Neuronal stem cell (in vitro differentiated cells): ENCODE measurements around the gene BAG2.

Experiments used
- DNase-seq: peaks from one replicate; pipeline ENCODE4 v3.0.0-alpha.2; 2013; ENCODE audit warnings: low spot score
- H2AFZ ChIP-seq: one replicate; pipeline ENCODE4 v1.6.1; 2013; ENCODE audit warnings: mild to moderate bottlenecking, low read length, inconsistent platforms
- H2AK5ac ChIP-seq: 2 replicates; pipeline ENCODE4 v1.6.1; 2013; ENCODE audit warnings: low read depth, mild to moderate bottlenecking, inconsistent platforms, low read length, moderate library complexity, mixed read lengths
- H2BK120ac ChIP-seq: 2 replicates; pipeline ENCODE4 v1.6.1; 2013; ENCODE audit warnings: low read depth, mild to moderate bottlenecking, inconsistent platforms, low read length, moderate library complexity, mixed read lengths
- H2BK12ac ChIP-seq: one replicate; pipeline ENCODE4 v1.6.1; 2013; ENCODE audit warnings: low read length, inconsistent platforms
- H2BK15ac ChIP-seq: 2 replicates; pipeline ENCODE4 v1.6.1; 2013; ENCODE audit warnings: mild to moderate bottlenecking, low read length, inconsistent platforms, mixed read lengths
- H2BK5ac ChIP-seq: one replicate; pipeline ENCODE4 v1.6.1; 2013; ENCODE audit warnings: inconsistent platforms, mild to moderate bottlenecking, low read length, moderate library complexity
- H3K14ac ChIP-seq: one replicate; pipeline ENCODE4 v1.6.1; 2013; ENCODE audit warnings: low read length, inconsistent platforms
- H3K18ac ChIP-seq: 2 replicates; pipeline ENCODE4 v1.6.1; 2013; ENCODE audit warnings: low read length, inconsistent platforms
- H3K23ac ChIP-seq: 2 replicates; pipeline ENCODE4 v1.6.1; 2013; ENCODE audit warnings: low read depth, mild to moderate bottlenecking, mixed read lengths, low read length, inconsistent platforms; ENCODE audit not compliant: poor library complexity
- H3K27ac ChIP-seq: replicated peaks from 3 replicates; pipeline ENCODE4 v1.5.1; 2013; ENCODE audit warnings: low read length, inconsistent platforms
- H3K27me3 ChIP-seq, 3 experiments: 2 replicates each; pipeline ENCODE4 v1.6.1; 2013; ENCODE audit warnings: low read length in 3 of 3, mild to moderate bottlenecking in 2 of 3, inconsistent platforms in 1 of 3, low read depth in 1 of 3, mixed read lengths in 1 of 3, moderate library complexity in 1 of 3; ENCODE audit not compliant: control insufficient read depth in 3 of 3, insufficient read depth in 3 of 3
- H3K36me3 ChIP-seq, 2 donors: replicated peaks in 1 of 2; 2 replicates each; pipeline ENCODE4 v1.6.1; 2013; ENCODE audit warnings: low read length in 2 of 2; ENCODE audit not compliant: control insufficient read depth in 2 of 2, insufficient read depth in 2 of 2
- H3K4ac ChIP-seq: 2 replicates; pipeline ENCODE4 v1.6.1; 2013; ENCODE audit warnings: inconsistent platforms, mild to moderate bottlenecking, low read length, moderate library complexity
- H3K4me1 ChIP-seq, 2 donors: 1 replicate in 1 of 2; 2 replicates in 1 of 2; pipeline ENCODE4 v1.6.1; 2013; ENCODE audit warnings: low read length in 2 of 2, low read depth in 1 of 2; ENCODE audit not compliant: control insufficient read depth in 2 of 2, insufficient read depth in 1 of 2
- H3K4me2 ChIP-seq: one replicate; pipeline ENCODE4 v1.6.1; 2013; ENCODE audit warnings: mild to moderate bottlenecking, low read length, inconsistent platforms; ENCODE audit not compliant: insufficient read depth, poor library complexity, severe bottlenecking
- H3K4me3 ChIP-seq, 2 donors: 2 replicates each; pipeline ENCODE4 v1.5.1; 2013; ENCODE audit warnings: low read length in 2 of 2, mild to moderate bottlenecking in 2 of 2, inconsistent platforms in 1 of 2, moderate library complexity in 1 of 2
- H3K79me1 ChIP-seq: one replicate; pipeline ENCODE4 v1.6.1; 2013; ENCODE audit warnings: low read depth, mild to moderate bottlenecking, inconsistent platforms, low read length, moderate library complexity
- H3K9ac ChIP-seq: one replicate; pipeline ENCODE4 v1.6.1; 2013; ENCODE audit warnings: mild to moderate bottlenecking, low read depth, low read length, inconsistent platforms; ENCODE audit not compliant: poor library complexity
- H3K9me3 ChIP-seq, 2 donors: replicated peaks in 1 of 2; 2 replicates each; pipeline versions ENCODE3 to v1.6.1; 2013; ENCODE audit warnings: low read length in 2 of 2, mild to moderate bottlenecking in 2 of 2, inconsistent platforms in 1 of 2, low read depth in 1 of 2, mixed read lengths in 1 of 2, moderate library complexity in 1 of 2; ENCODE audit not compliant: control insufficient read depth in 2 of 2, insufficient read depth in 1 of 2
- H4K8ac ChIP-seq: one replicate; pipeline ENCODE4 v1.6.1; 2013; ENCODE audit warnings: low read depth, mild to moderate bottlenecking, inconsistent platforms, low read length, moderate library complexity
- H4K91ac ChIP-seq: one replicate; pipeline ENCODE4 v1.6.1; 2013; ENCODE audit warnings: low read length, low read depth, mild to moderate bottlenecking, inconsistent platforms; ENCODE audit not compliant: poor library complexity
- WGBS, 2 donors: extraction: QIAGEN DNeasy Blood & Tissue Kit; methylation state at CpG; one replicate each; pipeline ENCODE4 v1.1.7; 2013; ENCODE audit warnings: missing lambda C conversion rate in 2 of 2, mixed read lengths in 1 of 2; ENCODE audit not compliant: insufficient read length in 2 of 2, insufficient replicate concordance in 1 of 2; ENCODE audit errors: extremely low coverage in 2 of 2; 5-methylcytosine and 5-hydroxymethylcytosine counted together

Gene BAG2

GRCh38 chr6:57141451-57142177 is 30.5 kb upstream of the BAG2 start:
- H4K91ac ChIP-seq = no peak overlapping the region
- H3K9ac ChIP-seq = no peak overlapping the region
- no peak overlapping the region for H3K4me3 ChIP-seq
- no peak overlapping the region for H3K4ac ChIP-seq
- H3K14ac ChIP-seq = no peak overlapping the region
- no peak overlapping the region for H3K27ac ChIP-seq
- H3K4me2 ChIP-seq = no peak overlapping the region
- no peak overlapping the region for H3K23ac ChIP-seq
- H2BK120ac ChIP-seq = no peak overlapping the region
- no peak overlapping the region for H2BK5ac ChIP-seq
- H3K4me1 ChIP-seq = no peaks in the 10 kb centered on the region
- H2BK15ac ChIP-seq = no peak overlapping the region
- no peak overlapping the region for H2AFZ ChIP-seq
- H3K9me3 ChIP-seq = peaks cover 0 to 13% of the 10 kb centered on the region in 2 donors
- DNase-seq = no peak
- H3K18ac ChIP-seq = no peak overlapping the region
- no CpG with 5 or more reads among the region's 4 CpGs for WGBS, 2 donors
- no peak overlapping the region for H2BK12ac ChIP-seq
- H2AK5ac ChIP-seq = no peak overlapping the region
- peaks cover 2 to 61% of the 10 kb centered on the region in 2 donors for H3K36me3 ChIP-seq
- no peaks in the 10 kb centered on the region for H3K79me1 ChIP-seq
- no peaks in the 10 kb centered on the region for H3K27me3 ChIP-seq
- H4K8ac ChIP-seq = no peak overlapping the region

- Histone ChIP-seq H3K27ac (no peak overlapping the region), H2AK5ac (no peak overlapping the region), H3K9me3 (peaks cover 0 to 13% of the 10 kb centered on the region in 2 donors), H3K23ac (no peak overlapping the region), H3K18ac (no peak overlapping the region), H3K9ac (no peak overlapping the region), H3K27me3 (no peaks in the 10 kb centered on the region), H4K91ac (no peak overlapping the region), H3K14ac (no peak overlapping the region), H2BK120ac (no peak overlapping the region), H3K4me1 (no peaks in the 10 kb centered on the region), H2AFZ (no peak overlapping the region), H3K4ac (no peak overlapping the region), H3K4me3 (no peak overlapping the region), H3K36me3 (peaks cover 5 to 60% of the 10 kb centered on the region in 2 donors), H3K4me2 (no peak overlapping the region), H3K79me1 (no peaks in the 10 kb centered on the region), H2BK15ac (no peak overlapping the region), H2BK12ac (no peak overlapping the region), H2BK5ac (no peak overlapping the region), H4K8ac (no peak overlapping the region)
- no CpG with 5 or more reads among the region's 1 CpG for WGBS, 2 donors
- no peak for DNase-seq
These were observed 30.0 kb upstream of the BAG2 start for GRCh38 chr6:57142178-57142525.

GRCh38 chr6:57143690-57144089 is 28.4 kb upstream of the BAG2 start:
- Histone ChIP-seq H2AK5ac (no peak overlapping the region), H3K4me2 (no peak overlapping the region), H4K8ac (no peak overlapping the region), H3K9ac (no peak overlapping the region), H4K91ac (no peak overlapping the region), H3K4me1 (no peaks in the 10 kb centered on the region), H2BK5ac (no peak overlapping the region), H3K27me3 (no peaks in the 10 kb centered on the region), H2AFZ (no peak overlapping the region), H3K9me3 (peaks cover 0 to 13% of the 10 kb centered on the region in 2 donors), H2BK120ac (no peak overlapping the region), H3K4ac (no peak overlapping the region), H3K14ac (no peak overlapping the region), H2BK15ac (no peak overlapping the region), H3K18ac (no peak overlapping the region), H3K36me3 (peaks cover 9 to 66% of the 10 kb centered on the region in 2 donors), H2BK12ac (no peak overlapping the region), H3K23ac (no peak overlapping the region), H3K79me1 (no peaks in the 10 kb centered on the region), H3K4me3 (no peak overlapping the region), H3K27ac (no peak overlapping the region)
- WGBS, 2 donors = no CpG with 5 or more reads among the region's 1 CpG
- no peak for DNase-seq

GRCh38 chr6:57147401-57147800 is 24.7 kb upstream of the BAG2 start:
- Histone ChIP-seq H2BK15ac (no peak overlapping the region), H3K14ac (no peak overlapping the region), H3K4me2 (no peak overlapping the region), H3K36me3 (peaks cover 9 to 86% of the 10 kb centered on the region in 2 donors), H3K79me1 (no peaks in the 10 kb centered on the region), H3K27ac (no peak overlapping the region), H2AK5ac (no peak overlapping the region), H2BK5ac (no peak overlapping the region), H2BK12ac (no peak overlapping the region), H3K4me1 (no peaks in the 10 kb centered on the region), H2AFZ (no peak overlapping the region), H4K8ac (no peak overlapping the region), H3K27me3 (no peaks in the 10 kb centered on the region), H3K9ac (no peak overlapping the region), H3K4ac (no peak overlapping the region), H2BK120ac (no peak overlapping the region), H3K18ac (no peak overlapping the region), H3K9me3 (peaks cover 0 to 13% of the 10 kb centered on the region in 2 donors), H4K91ac (no peak overlapping the region), H3K23ac (no peak overlapping the region), H3K4me3 (no peak overlapping the region)
- no CpG with 5 or more reads among the region's 5 CpGs for WGBS, 2 donors
- DNase-seq = no peak
